GM23338 (cell line): ENCODE data around the gene ALB. TPM values are rescaled to one million over a fixed set of nuclear protein-coding genes. Genes with fewer than 3 reads are reported as not detected.

Source experiments
- ATAC-seq: fragments of 200-7000 bp; cut with Tn5 transposase; 3 replicates; pipeline ENCODE4 v1.9.1; 2020
- DNase-seq: peaks from one replicate; pipeline ENCODE4 v3.0.0-alpha.2; 2015; ENCODE audit warnings: low spot score
- H2AFZ ChIP-seq: fragments of 200-600 bp; sonication (generic); 2 replicates; pipeline ENCODE4 v1.8.0; 2016; ENCODE audit warnings: antibody characterized with exemption, mild to moderate bottlenecking, moderate library complexity
- H3F3A ChIP-seq: fragments of 200-600 bp; sonication (generic); replicated peaks from 2 replicates; pipeline ENCODE4 v1.8.0; 2017; ENCODE audit warnings: antibody characterized with exemption, mixed run types, low read depth
- H3K27ac ChIP-seq: fragments of 200-600 bp; sonication (generic); 2 replicates; pipeline ENCODE4 v1.6.1; 2016; ENCODE audit warnings: low read depth
- H3K27me3 ChIP-seq: fragments of 200-600 bp; sonication (generic); 2 replicates; pipeline ENCODE4 v1.8.0; 2016; ENCODE audit warnings: mild to moderate bottlenecking, mixed run types, moderate library complexity; ENCODE audit not compliant: insufficient read depth
- H3K36me3 ChIP-seq: fragments of 200-600 bp; sonication (generic); 2 replicates; pipeline ENCODE4 v1.8.0; 2016; ENCODE audit warnings: mild to moderate bottlenecking; ENCODE audit not compliant: insufficient read depth
- H3K4me1 ChIP-seq: fragments of 200-600 bp; sonication (generic); 2 replicates; pipeline ENCODE4 v1.8.0; 2016; ENCODE audit warnings: mild to moderate bottlenecking, moderate library complexity; ENCODE audit not compliant: insufficient read depth
- H3K4me2 ChIP-seq: fragments of 200-600 bp; sonication (generic); 2 replicates; pipeline ENCODE4 v1.7.1; 2017; ENCODE audit warnings: mixed run types
- H3K4me3 ChIP-seq: fragments of 200-600 bp; sonication (generic); 2 replicates; pipeline ENCODE4 v1.6.1; 2016; ENCODE audit warnings: mixed run types
- H3K79me2 ChIP-seq: fragments of 200-600 bp; sonication (generic); replicated peaks from 2 replicates; pipeline ENCODE4 v1.8.0; 2017; ENCODE audit warnings: mild to moderate bottlenecking; ENCODE audit not compliant: insufficient read depth
- H3K9me2 ChIP-seq: fragments of 200-600 bp; sonication (generic); 2 replicates; pipeline ENCODE4 v1.8.0; 2017; ENCODE audit not compliant: insufficient read depth
- H4K20me1 ChIP-seq: fragments of 200-600 bp; sonication (generic); replicated peaks from 2 replicates; pipeline ENCODE4 v1.8.0; 2017; ENCODE audit warnings: mild to moderate bottlenecking; ENCODE audit not compliant: insufficient read depth
- H3K27ac Mint-ChIP-seq: 2 replicates; pipeline ENCODE4 v1.8.0; 2020; ENCODE audit warnings: inconsistent platforms, mild to moderate bottlenecking, moderate library complexity, mixed read lengths
- H3K27me3 Mint-ChIP-seq: 3 replicates; pipeline ENCODE4 v1.8.0; 2022; ENCODE audit warnings: low read depth, mild to moderate bottlenecking, moderate library complexity, mixed read lengths, inconsistent platforms; ENCODE audit not compliant: insufficient read depth, poor library complexity
- H3K36me3 Mint-ChIP-seq: 3 replicates; pipeline ENCODE4 v1.8.0; 2021; ENCODE audit warnings: low read depth, mild to moderate bottlenecking, inconsistent platforms, moderate library complexity, mixed read lengths
- H3K4me1 Mint-ChIP-seq: 3 replicates; pipeline ENCODE4 v1.8.0; 2020; ENCODE audit warnings: mild to moderate bottlenecking, inconsistent platforms, mixed read lengths
- H3K4me3 Mint-ChIP-seq: 3 replicates; pipeline ENCODE4 v1.8.0; 2021; ENCODE audit warnings: moderate library complexity, mild to moderate bottlenecking, inconsistent platforms, mixed read lengths
- H3K9me3 Mint-ChIP-seq: 3 replicates; pipeline ENCODE4 v1.8.0; 2020; ENCODE audit warnings: moderate library complexity, mild to moderate bottlenecking, inconsistent platforms, mixed read lengths
- CTCF ChIP-seq, 2 experiments: fragments of 200-600 bp in 1 of 2; sonication (generic) in 1 of 2; conservative IDR thresholded peaks; 2 replicates each; pipeline versions ENCODE4 v1.5.1 to v1.6.1; 2016 to 2017; ENCODE audit warnings: antibody characterized with exemption in 2 of 2, low read depth in 2 of 2, mild to moderate bottlenecking in 2 of 2, moderate library complexity in 1 of 2
- ETS1 ChIP-seq: IDR thresholded peaks from 2 replicates; pipeline ENCODE4 v1.6.1; 2016; ENCODE audit warnings: antibody characterized with exemption
- EZH2 ChIP-seq: fragments of 200-600 bp; sonication (generic); IDR thresholded peaks from one replicate; pipeline ENCODE4 v1.8.0; 2017; ENCODE audit warnings: antibody characterized with exemption, mild to moderate bottlenecking, low read depth; ENCODE audit not compliant: unreplicated experiment
- EZH2phosphoT487 ChIP-seq: fragments of 200-600 bp; sonication (generic); IDR thresholded peaks from one replicate; pipeline ENCODE4 v1.8.1; 2018; ENCODE audit warnings: antibody characterized with exemption; ENCODE audit not compliant: unreplicated experiment
- JUNB ChIP-seq: IDR thresholded peaks from one replicate; pipeline ENCODE4 v1.6.1; 2016; ENCODE audit warnings: antibody characterized with exemption; ENCODE audit not compliant: unreplicated experiment
- NANOG ChIP-seq: IDR thresholded peaks from 2 replicates; pipeline ENCODE4 v1.6.1; 2016; ENCODE audit warnings: antibody characterized with exemption, borderline replicate concordance
- POLR2AphosphoS5 ChIP-seq: IDR thresholded peaks from 2 replicates; pipeline ENCODE4 v1.6.1; 2016; ENCODE audit warnings: antibody characterized with exemption, low read depth
- REST ChIP-seq: IDR thresholded peaks from one replicate; pipeline ENCODE4 v1.6.1; 2018; ENCODE audit warnings: antibody characterized with exemption; ENCODE audit not compliant: unreplicated experiment
- STAT1 ChIP-seq: IDR thresholded peaks from one replicate; pipeline ENCODE4 v1.6.1; 2016; ENCODE audit warnings: antibody characterized with exemption; ENCODE audit not compliant: unreplicated experiment
- ZNF114 ChIP-seq: fragments of 250-450 bp; sonication (Bioruptor Pico); IDR thresholded peaks from 2 replicates; pipeline ENCODE4 v1.5.0; 2020; ENCODE audit warnings: mild to moderate bottlenecking, moderate library complexity
- ZNF462 ChIP-seq: fragments of 250-450 bp; sonication (Bioruptor Pico); IDR thresholded peaks from 2 replicates; pipeline ENCODE4 v1.5.0; 2020; ENCODE audit warnings: mild to moderate bottlenecking, moderate library complexity
- polyA plus RNA-seq: library from polyadenylated mRNA; unstranded; fragments of >200 nt; fragmentation: Nextera tagmentation; extraction: Ambion mirVana; gene quantifications from 2 replicates; pipeline ENCODE4 v1.2.1, GENCODE V29; 2016
- total RNA-seq: library from RNA; depleted of rRNA; stranded (reverse); fragments of >200 nt; shearing (Covaris generic); gene quantifications from 2 replicates; pipeline ENCODE4 v1.2.3, GENCODE V29; 2014

ALB gene
- total and polyA plus RNA-seq, 2 experiments from 2014 or later: not detected

- H3K27ac Mint-ChIP-seq: no peak overlapping the region
- H3K36me3 Mint-ChIP-seq: no peaks in the 10 kb centered on the region
- no peak for ATAC-seq
Observed at GRCh38 chr4:73429826-73430587, 25.9 kb downstream of the ALB start.

More at GRCh38 chr4:73429826-73430587, 25.9 kb downstream of the ALB start:
- Histone ChIP-seq H4K20me1 (no peaks in the 10 kb centered on the region), H3K36me3 (no peaks in the 10 kb centered on the region), H3K9me2 (peaks cover 5% of the 10 kb centered on the region; the same call in 1 of the 2 replicates), H3K79me2 (no peaks in the 10 kb centered on the region), H3K27ac (no peak overlapping the region), H3K4me2 (no peak overlapping the region), H2AFZ (no peak overlapping the region), H3K4me3 (no peak overlapping the region), H3F3A (no peaks in the 10 kb centered on the region), H3K27me3 (no peaks in the 10 kb centered on the region), H3K4me1 (no peaks in the 10 kb centered on the region)
- no peak for TF ChIP-seq STAT1
- TF ChIP-seq ZNF114 (CRISPR knock-in tag): no peak
- no peak for TF ChIP-seq EZH2
- no peak for TF ChIP-seq ETS1
- TF ChIP-seq EZH2phosphoT487: no peak
- no peak for TF ChIP-seq REST
- no peak for TF ChIP-seq JUNB
- no peak for TF ChIP-seq NANOG
- no peak for TF ChIP-seq POLR2AphosphoS5
- TF ChIP-seq CTCF (conservative IDR thresholded peaks at IDR 0.05; ENCODE audit: low read depth in 2 of 2): no peak
- TF ChIP-seq ZNF462 (CRISPR knock-in tag): no peak
- Mint-ChIP-seq H3K4me1 (no peaks in the 10 kb centered on the region), H3K4me3 (no peak overlapping the region), H3K9me3 (no peaks in the 10 kb centered on the region), H3K27me3 (no peaks in the 10 kb centered on the region)
- DNase-seq: no peak
